ENCODE measurements around the gene PLCG1.

DNA sequence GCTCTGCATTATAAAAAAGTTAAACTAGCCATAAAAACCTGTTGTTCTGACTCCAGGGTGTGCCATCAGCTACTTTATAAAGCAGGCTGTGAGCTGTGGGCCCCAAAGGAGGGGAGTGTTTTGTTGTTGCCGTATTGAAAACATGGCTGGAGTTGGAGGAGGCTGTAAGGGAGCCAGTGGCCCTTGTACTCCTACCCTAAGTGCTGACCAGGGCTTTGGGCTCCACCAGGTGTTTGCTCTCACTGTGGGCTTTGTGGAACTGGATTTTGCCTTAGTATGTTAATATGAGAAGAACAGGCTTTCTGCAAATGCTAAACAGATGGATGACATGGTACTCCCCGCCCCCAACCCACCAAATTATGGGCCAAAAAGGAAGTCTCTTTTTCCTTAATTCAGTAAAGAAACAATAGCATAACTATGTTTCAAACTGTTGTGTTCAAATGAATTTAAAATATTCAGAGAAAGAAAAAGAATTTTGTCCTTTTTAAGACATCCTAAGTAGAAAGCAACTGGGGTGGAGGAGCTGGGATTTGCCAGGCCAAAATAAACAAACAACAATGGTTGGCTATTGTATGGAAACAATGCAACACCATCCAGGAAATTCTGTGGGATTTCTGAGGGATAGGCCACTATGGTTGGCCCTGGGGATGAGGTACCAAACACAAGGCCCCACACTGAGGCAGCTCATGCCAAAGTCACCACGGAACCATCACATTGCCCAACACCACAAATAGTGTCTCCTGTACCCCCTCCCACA is 63.3 kb downstream of the PLCG1 start:
- TF ChIP-seq, protein P1, sequence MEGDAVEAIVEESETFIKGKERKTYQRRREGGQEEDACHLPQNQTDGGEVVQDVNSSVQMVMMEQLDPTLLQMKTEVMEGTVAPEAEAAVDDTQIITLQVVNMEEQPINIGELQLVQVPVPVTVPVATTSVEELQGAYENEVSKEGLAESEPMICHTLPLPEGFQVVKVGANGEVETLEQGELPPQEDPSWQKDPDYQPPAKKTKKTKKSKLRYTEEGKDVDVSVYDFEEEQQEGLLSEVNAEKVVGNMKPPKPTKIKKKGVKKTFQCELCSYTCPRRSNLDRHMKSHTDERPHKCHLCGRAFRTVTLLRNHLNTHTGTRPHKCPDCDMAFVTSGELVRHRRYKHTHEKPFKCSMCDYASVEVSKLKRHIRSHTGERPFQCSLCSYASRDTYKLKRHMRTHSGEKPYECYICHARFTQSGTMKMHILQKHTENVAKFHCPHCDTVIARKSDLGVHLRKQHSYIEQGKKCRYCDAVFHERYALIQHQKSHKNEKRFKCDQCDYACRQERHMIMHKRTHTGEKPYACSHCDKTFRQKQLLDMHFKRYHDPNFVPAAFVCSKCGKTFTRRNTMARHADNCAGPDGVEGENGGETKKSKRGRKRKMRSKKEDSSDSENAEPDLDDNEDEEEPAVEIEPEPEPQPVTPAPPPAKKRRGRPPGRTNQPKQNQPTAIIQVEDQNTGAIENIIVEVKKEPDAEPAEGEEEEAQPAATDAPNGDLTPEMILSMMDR (IDR thresholded peaks at IDR 0.05), result no peak
- TF ChIP-seq POLR2A (IDR thresholded peaks at IDR 0.05), result no peak
